Subcutaneous adipose tissue (tissue), 4 donors: ENCODE measurements around the gene FADS3. TPM values are rescaled to one million over a fixed set of nuclear protein-coding genes. Genes with fewer than 3 reads are reported as not detected.

Experiments
- CTCF ChIP-seq: fragments of 450-650 bp; IDR thresholded peaks from one replicate; pipeline ENCODE4 v1.5.1; 2016; ENCODE audit warnings: low read depth, mild to moderate bottlenecking, control low read depth, antibody characterized with exemption, moderate library complexity
- total RNA-seq, 4 donors: library from RNA; depleted of rRNA; stranded (reverse); fragments of >200 nt; gene quantifications; one replicate each; pipeline ENCODE4 v1.1.0, GENCODE V29; 2016

Gene FADS3
- total RNA-seq, 4 donors from 2014 or later, result 78.5 to 322 (median 136) TPM

DNA sequence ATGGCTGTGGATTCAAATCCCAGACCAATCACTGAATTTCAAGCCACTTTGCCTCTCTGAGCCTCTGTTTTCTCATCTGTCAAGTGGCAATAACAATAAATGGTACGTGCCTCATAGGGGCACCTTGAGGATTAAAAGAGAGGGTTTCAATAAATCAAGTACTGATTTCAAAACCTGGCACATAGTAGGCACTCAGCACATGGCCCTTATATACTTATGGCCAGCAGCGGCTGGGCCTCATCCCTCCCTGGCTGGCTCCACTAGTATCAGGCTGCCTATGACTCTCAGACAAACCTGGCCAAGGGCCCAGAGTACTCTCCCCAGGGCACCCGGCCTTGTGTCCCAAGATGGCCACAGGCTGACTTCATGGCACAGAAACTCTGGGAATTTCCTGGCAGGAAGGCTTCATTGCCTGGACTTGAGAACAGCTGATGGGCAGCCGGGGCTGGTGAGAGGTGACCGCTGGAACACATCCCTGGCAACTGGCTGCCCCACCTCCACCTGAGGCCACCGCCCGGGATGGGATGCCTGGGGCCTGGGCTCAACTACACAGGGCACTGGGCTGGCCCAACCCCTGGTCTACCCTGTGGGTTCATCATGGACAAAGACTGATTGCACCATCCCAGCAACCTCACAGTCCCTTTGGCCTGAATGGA is 3.4 kb downstream of the FADS3 start:
- no peak for TF ChIP-seq CTCF

- no peak for TF ChIP-seq CTCF
Measured at GRCh38 chr11:61886643-61887042, 4.7 kb downstream of the FADS3 start.

GRCh38 chr11:61885784-61886580 is 5.4 kb downstream of the FADS3 start:
- no peak for TF ChIP-seq CTCF

GRCh38 chr11:61885166-61885778 is 6.1 kb downstream of the FADS3 start:
- no peak for TF ChIP-seq CTCF

GRCh38 chr11:61883947-61884346 is 7.4 kb downstream of the FADS3 start:
- TF ChIP-seq CTCF, result no peak

- TF ChIP-seq CTCF, result no peak
Measured at GRCh38 chr11:61883327-61883726, 8.0 kb downstream of the FADS3 start.

- TF ChIP-seq CTCF, result no peak
Measured at GRCh38 chr11:61882879-61883278, 8.5 kb downstream of the FADS3 start.
